HG02623 (cell line): Measurements from ENCODE around the gene ZMYND11.

Experiments used
- ATAC-seq: cut with Tn5 transposase; IDR thresholded peaks from one replicate; pipeline ENCODE4 v1.9.1; 2021; ENCODE audit warnings: moderate library complexity; ENCODE audit not compliant: unreplicated experiment

The ZMYND11 gene

GRCh38 chr10:135132-135600 lies at the start of gene ZMYND11:
Gene ZMYND11 (plus strand): TSS chr10:135455. CDS start chr10:180013, 44,558 bp downstream.
- peak; percentile 41 for ATAC-seq

- no peak for ATAC-seq
Measured at GRCh38 chr10:86031-86430, 49.2 kb upstream of the ZMYND11 start.

GRCh38 chr10:87177-88080 lies 47.8 kb upstream of the ZMYND11 start:
- no peak for ATAC-seq

GRCh38 chr10:88253-88652 lies 47.0 kb upstream of the ZMYND11 start:
- no peak for ATAC-seq

- ATAC-seq = no peak
Measured at GRCh38 chr10:89248-89647, 46.0 kb upstream of the ZMYND11 start.

- ATAC-seq = no peak
Measured at GRCh38 chr10:90161-90560, 45.1 kb upstream of the ZMYND11 start.

GRCh38 chr10:91313-91712 lies 43.9 kb upstream of the ZMYND11 start:
- ATAC-seq = no peak

GRCh38 chr10:92153-92552 lies 43.1 kb upstream of the ZMYND11 start:
- ATAC-seq = no peak

- no peak for ATAC-seq
Measured at GRCh38 chr10:92846-93245, 42.4 kb upstream of the ZMYND11 start.

- no peak for ATAC-seq
Measured at GRCh38 chr10:94613-95012, 40.6 kb upstream of the ZMYND11 start.

- no peak for ATAC-seq
Measured at GRCh38 chr10:95356-96115, 39.7 kb upstream of the ZMYND11 start.

GRCh38 chr10:96466-96865 lies 38.8 kb upstream of the ZMYND11 start:
- no peak for ATAC-seq

- ATAC-seq = no peak
Measured at GRCh38 chr10:104416-104815, 30.8 kb upstream of the ZMYND11 start.

GRCh38 chr10:104862-105565 lies 30.2 kb upstream of the ZMYND11 start:
- ATAC-seq = no peak

- no peak for ATAC-seq
Measured at GRCh38 chr10:105806-106205, 29.4 kb upstream of the ZMYND11 start.

- no peak for ATAC-seq
Measured at GRCh38 chr10:106740-107139, 28.5 kb upstream of the ZMYND11 start.

- ATAC-seq = no peak
Measured at GRCh38 chr10:112246-112645, 23.0 kb upstream of the ZMYND11 start.

GRCh38 chr10:124874-125273 lies 10.4 kb upstream of the ZMYND11 start:
- ATAC-seq = no peak

GRCh38 chr10:127612-128432 lies 7.4 kb upstream of the ZMYND11 start:
- peak; percentile 82 for ATAC-seq

- ATAC-seq = no peak
Measured at GRCh38 chr10:129810-130209, 5.4 kb upstream of the ZMYND11 start.
